Gastrocnemius medialis (tissue), 4 donors: ENCODE data around the gene RAB3C.

ENCODE experiments used
- POLR2A ChIP-seq, 2 donors: fragments of 450-650 bp; IDR thresholded peaks; one replicate each; pipeline ENCODE4 v1.6.1; 2017; ENCODE audit warnings: antibody characterized with exemption in 2 of 2, mild to moderate bottlenecking in 2 of 2, moderate library complexity in 2 of 2
- TF ChIP-seq, protein P1 (sequence below), 5 experiments: fragments of 450-650 bp in 3 of 5; fragments of 200-600 bp in 2 of 5; sonication (generic) in 2 of 5; IDR thresholded peaks in 4 of 5; conservative IDR thresholded peaks in 1 of 5; 1 replicate in 4 of 5; 2 replicates in 1 of 5; pipeline ENCODE4 v1.5.1; 2016 to 2019; ENCODE audit warnings: antibody characterized with exemption in 5 of 5, mild to moderate bottlenecking in 3 of 5, moderate library complexity in 3 of 5

DNA sequence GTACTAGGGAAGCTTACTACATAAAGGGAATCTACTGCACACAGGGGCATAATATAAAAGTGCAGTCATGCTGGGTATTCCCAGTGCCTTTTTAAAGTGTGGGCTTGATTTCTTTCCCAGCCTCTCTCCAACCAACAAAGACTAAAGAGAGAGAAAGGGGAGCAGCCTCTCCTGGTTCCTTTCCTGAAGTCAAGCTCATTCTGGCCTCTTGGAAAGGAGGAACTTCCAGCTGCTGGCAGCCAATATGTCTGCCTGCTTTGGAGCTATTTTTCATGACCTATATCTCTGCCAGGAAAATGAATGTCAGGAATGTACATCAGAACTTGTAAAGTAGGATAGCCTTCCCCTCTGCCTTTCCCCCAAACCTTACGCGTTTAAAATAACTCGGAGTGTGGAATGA is 57.1 kb downstream of the RAB3C start:
- no peak for TF ChIP-seq POLR2A (IDR thresholded peaks at IDR 0.05)
- TF ChIP-seq, protein P1, sequence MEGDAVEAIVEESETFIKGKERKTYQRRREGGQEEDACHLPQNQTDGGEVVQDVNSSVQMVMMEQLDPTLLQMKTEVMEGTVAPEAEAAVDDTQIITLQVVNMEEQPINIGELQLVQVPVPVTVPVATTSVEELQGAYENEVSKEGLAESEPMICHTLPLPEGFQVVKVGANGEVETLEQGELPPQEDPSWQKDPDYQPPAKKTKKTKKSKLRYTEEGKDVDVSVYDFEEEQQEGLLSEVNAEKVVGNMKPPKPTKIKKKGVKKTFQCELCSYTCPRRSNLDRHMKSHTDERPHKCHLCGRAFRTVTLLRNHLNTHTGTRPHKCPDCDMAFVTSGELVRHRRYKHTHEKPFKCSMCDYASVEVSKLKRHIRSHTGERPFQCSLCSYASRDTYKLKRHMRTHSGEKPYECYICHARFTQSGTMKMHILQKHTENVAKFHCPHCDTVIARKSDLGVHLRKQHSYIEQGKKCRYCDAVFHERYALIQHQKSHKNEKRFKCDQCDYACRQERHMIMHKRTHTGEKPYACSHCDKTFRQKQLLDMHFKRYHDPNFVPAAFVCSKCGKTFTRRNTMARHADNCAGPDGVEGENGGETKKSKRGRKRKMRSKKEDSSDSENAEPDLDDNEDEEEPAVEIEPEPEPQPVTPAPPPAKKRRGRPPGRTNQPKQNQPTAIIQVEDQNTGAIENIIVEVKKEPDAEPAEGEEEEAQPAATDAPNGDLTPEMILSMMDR (IDR thresholded peaks at IDR 0.05 in 4 of 5, conservative IDR thresholded peaks at IDR 0.05 in 1 of 5), result no peak
